ENCODE results near the gene CHSY3.

GRCh38 chr5:130151239-130151638, 247.0 kb downstream of the CHSY3 start:
- TF ChIP-seq CTCF (IDR thresholded peaks at IDR 0.05): no peak
- TF ChIP-seq POLR2AphosphoS5 (IDR thresholded peaks at IDR 0.05): no peak
- TF ChIP-seq POLR2A (IDR thresholded peaks at IDR 0.05): no peak
